ENCODE data around the gene PNRC1. TPM values are rescaled to one million over a fixed set of nuclear protein-coding genes. Genes with fewer than 3 reads are reported as not detected.
"Not testable (repeated sequence)": the region's sequence is repeated elsewhere in the genome, so short reads cannot be mapped to it uniquely, and the experiment has no call there.

The PNRC1 gene
- total and polyA plus RNA-seq, 9 donors, result 66.8 to 105 (median 97.3) TPM

GRCh38 chr6:89121934-89122333, 41.4 kb downstream of the PNRC1 start:
- Histone ChIP-seq H3K36me3 (ENCODE audit: control insufficient read depth, insufficient read depth, low read length) (no peaks in the 10 kb centered on the region), H3K27me3 (ENCODE audit: control insufficient read depth, insufficient read depth, low read length) (no peaks in the 10 kb centered on the region), H3K27ac (ENCODE audit: low read length) (no peak overlapping the region), H3K4me3 (ENCODE audit: low read length) (no peak overlapping the region), H3K9me3 (replicated peaks; ENCODE audit: control insufficient read depth, low read depth, low read length) (no peaks in the 10 kb centered on the region), H3K4me1 (ENCODE audit: control insufficient read depth, insufficient read depth, low read length) (peaks cover 5% of the 10 kb centered on the region)
- no CpG with 5 or more reads among the region's 1 CpG for WGBS (ENCODE audit: insufficient coverage)
- DNase-seq, result no peak

GRCh38 chr6:89122625-89123024, 42.1 kb downstream of the PNRC1 start:
- DNase-seq, result peak; percentile 60
- Histone ChIP-seq H3K27me3 (ENCODE audit: control insufficient read depth, insufficient read depth, low read length) (no peaks in the 10 kb centered on the region), H3K4me1 (ENCODE audit: control insufficient read depth, insufficient read depth, low read length) (peaks cover 3% of the 10 kb centered on the region)

GRCh38 chr6:89128256-89128671, 47.7 kb downstream of the PNRC1 start:
- not testable (repeated sequence) for H3K27me3 ChIP-seq (ENCODE audit: control insufficient read depth, insufficient read depth, low read length); DNase-seq; H3K27ac ChIP-seq (ENCODE audit: low read length); H3K36me3 ChIP-seq (ENCODE audit: control insufficient read depth, insufficient read depth, low read length); H3K4me3 ChIP-seq (ENCODE audit: low read length); H3K9me3 ChIP-seq (replicated peaks; ENCODE audit: control insufficient read depth, low read depth, low read length); H3K4me1 ChIP-seq (ENCODE audit: control insufficient read depth, insufficient read depth, low read length)
- no CpG with 5 or more reads among the region's 2 CpGs for WGBS (ENCODE audit: insufficient coverage)

More at GRCh38 chr6:89122625-89123024, 42.1 kb downstream of the PNRC1 start:
- H3K36me3 ChIP-seq (ENCODE audit: control insufficient read depth, insufficient read depth, low read length), result no peaks in the 10 kb centered on the region
- H3K4me3 ChIP-seq (ENCODE audit: low read length), result no peak overlapping the region
- no peak overlapping the region for H3K27ac ChIP-seq (ENCODE audit: low read length)
- H3K9me3 ChIP-seq (replicated peaks; ENCODE audit: control insufficient read depth, low read depth, low read length), result no peaks in the 10 kb centered on the region

GRCh38 chr6:89131599-89131998, 51.0 kb downstream of the PNRC1 start:
- Histone ChIP-seq H3K9me3 (replicated peaks; ENCODE audit: control insufficient read depth, low read depth, low read length) (no peaks in the 10 kb centered on the region), H3K27me3 (ENCODE audit: control insufficient read depth, insufficient read depth, low read length) (no peaks in the 10 kb centered on the region), H3K36me3 (ENCODE audit: control insufficient read depth, insufficient read depth, low read length) (no peaks in the 10 kb centered on the region), H3K27ac (ENCODE audit: low read length) (no peak overlapping the region), H3K4me3 (ENCODE audit: low read length) (no peak overlapping the region), H3K4me1 (ENCODE audit: control insufficient read depth, insufficient read depth, low read length) (no peaks in the 10 kb centered on the region)
- no peak for DNase-seq
- 90% methylated on average over 3 of the region's 3 CpGs for WGBS (ENCODE audit: insufficient coverage)

- Histone ChIP-seq H3K27ac (ENCODE audit: low read length) (no peak overlapping the region), H3K4me1 (ENCODE audit: control insufficient read depth, insufficient read depth, low read length) (no peaks in the 10 kb centered on the region), H3K36me3 (ENCODE audit: control insufficient read depth, insufficient read depth, low read length) (no peaks in the 10 kb centered on the region), H3K27me3 (ENCODE audit: control insufficient read depth, insufficient read depth, low read length) (no peaks in the 10 kb centered on the region), H3K4me3 (ENCODE audit: low read length) (no peak overlapping the region), H3K9me3 (replicated peaks; ENCODE audit: control insufficient read depth, low read depth, low read length) (no peaks in the 10 kb centered on the region)
- 100% methylated on average over 1 of the region's 2 CpGs for WGBS (ENCODE audit: insufficient coverage)
- DNase-seq, result no peak
Observed at GRCh38 chr6:89132057-89132456, 51.5 kb downstream of the PNRC1 start.

DNA sequence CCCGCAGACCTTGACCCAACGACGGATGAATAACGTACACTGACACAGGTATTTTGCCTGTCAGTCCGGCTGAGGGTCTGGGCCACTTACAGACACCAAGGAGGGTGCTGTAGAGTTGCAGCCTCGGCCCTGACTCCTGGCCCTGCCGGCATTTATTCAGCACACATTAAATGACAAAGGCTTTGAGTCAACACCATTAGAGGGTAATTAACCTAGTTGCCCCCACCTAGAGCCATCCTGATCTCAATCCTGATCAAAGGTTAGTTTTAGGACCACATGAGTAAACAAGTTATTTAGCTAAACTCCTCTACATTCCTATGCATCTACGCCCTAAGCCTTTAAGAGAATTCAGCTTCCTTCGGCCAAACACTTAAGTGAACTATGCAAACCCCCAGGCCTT, 53.4 kb downstream of the PNRC1 start:
- WGBS (ENCODE audit: insufficient coverage), result 68% methylated on average over 7 of the region's 9 CpGs
- Histone ChIP-seq H3K4me1 (ENCODE audit: control insufficient read depth, insufficient read depth, low read length) (no peaks in the 10 kb centered on the region), H3K27me3 (ENCODE audit: control insufficient read depth, insufficient read depth, low read length) (no peaks in the 10 kb centered on the region)

DNA sequence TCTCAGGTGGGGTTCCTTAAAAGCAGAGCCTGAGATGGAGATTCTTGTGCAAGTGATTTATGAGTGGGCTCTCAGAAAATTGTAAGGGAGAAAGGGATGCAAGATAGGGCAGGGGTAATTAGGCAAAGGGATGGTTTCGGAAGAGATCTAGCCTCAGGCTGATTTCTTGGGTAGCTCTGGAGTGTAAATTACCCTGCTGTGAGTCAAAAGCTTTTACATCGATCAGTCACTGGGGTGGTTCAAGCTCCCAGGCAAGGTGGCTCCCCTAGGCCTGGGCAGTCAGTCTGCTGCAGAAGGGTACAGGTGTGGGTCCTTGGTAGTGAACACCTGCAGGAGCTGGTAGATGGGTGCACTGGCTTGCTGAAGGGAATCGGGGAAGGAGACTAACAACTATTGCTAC, 54.2 kb downstream of the PNRC1 start:
- no peaks in the 10 kb centered on the region for H3K27me3 ChIP-seq (ENCODE audit: control insufficient read depth, insufficient read depth, low read length)
- no peak overlapping the region for H3K4me3 ChIP-seq (ENCODE audit: low read length)
- H3K36me3 ChIP-seq (ENCODE audit: control insufficient read depth, insufficient read depth, low read length), result no peaks in the 10 kb centered on the region
- no peaks in the 10 kb centered on the region for H3K9me3 ChIP-seq (replicated peaks; ENCODE audit: control insufficient read depth, low read depth, low read length)
- WGBS (ENCODE audit: insufficient coverage), result 42% methylated on average over 2 of the region's 3 CpGs
- H3K27ac ChIP-seq (ENCODE audit: low read length), result no peak overlapping the region
- DNase-seq, result no peak
- H3K4me1 ChIP-seq (ENCODE audit: control insufficient read depth, insufficient read depth, low read length), result no peaks in the 10 kb centered on the region

More for the DNA sequence above, 53.4 kb downstream of the PNRC1 start:
- Histone ChIP-seq H3K27ac (ENCODE audit: low read length) (no peak overlapping the region), H3K4me3 (ENCODE audit: low read length) (no peak overlapping the region), H3K36me3 (ENCODE audit: control insufficient read depth, insufficient read depth, low read length) (no peaks in the 10 kb centered on the region), H3K9me3 (replicated peaks; ENCODE audit: control insufficient read depth, low read depth, low read length) (no peaks in the 10 kb centered on the region)
- DNase-seq, result no peak

Other genes starting within 250 kb of the PNRC1 start
- gene RNGTT, start 117.1 kb upstream of the PNRC1 start, total RNA-seq, result 16.4 TPM
- gene RNGTT, start 117.1 kb upstream of the PNRC1 start, polyA plus RNA-seq (ENCODE audit: insufficient read depth in 1 of 8, insufficient read length in 8 of 8, low replicate concordance in 1 of 8), result 10 to 100 TPM in 5 of 8 donors, 1 to 10 TPM in 3; 7.5 to 11.3 (median 10.4) TPM
- 2.8 TPM for gene SRSF12, start 37.3 kb downstream of the PNRC1 start, total RNA-seq
- 1 to 10 TPM; 3.3 to 5.4 (median 4.0) TPM for gene SRSF12, start 37.3 kb downstream of the PNRC1 start, polyA plus RNA-seq (ENCODE audit: insufficient read depth in 1 of 8, insufficient read length in 8 of 8, low replicate concordance in 1 of 8)
- gene PM20D2, start 65.3 kb downstream of the PNRC1 start, total RNA-seq, result 26.5 TPM
- 10 to 100 TPM; 24.3 to 41.0 (median 32.6) TPM for gene PM20D2, start 65.3 kb downstream of the PNRC1 start, polyA plus RNA-seq (ENCODE audit: insufficient read depth in 1 of 8, insufficient read length in 8 of 8, low replicate concordance in 1 of 8)
- 0.40 TPM for gene GABRR1, start 136.6 kb downstream of the PNRC1 start, total RNA-seq
- 1 to 10 TPM in 1 of 8 donors, under 1 TPM in 7; 0.47 to 1.1 (median 0.88) TPM for gene GABRR1, start 136.6 kb downstream of the PNRC1 start, polyA plus RNA-seq (ENCODE audit: insufficient read depth in 1 of 8, insufficient read length in 8 of 8, low replicate concordance in 1 of 8)
- gene GABRR2, start 234.5 kb downstream of the PNRC1 start, total RNA-seq, result 0.53 TPM
- gene GABRR2, start 234.5 kb downstream of the PNRC1 start, polyA plus RNA-seq (ENCODE audit: insufficient read depth in 1 of 8, insufficient read length in 8 of 8, low replicate concordance in 1 of 8), result 1 to 10 TPM in 3 of 8 donors, under 1 TPM in 5; 0.41 to 2.1 (median 0.87) TPM

Data from muscle of leg (tissue), 11 donors.